Activated CD4-positive, alpha-beta T cell treated with anti-CD3 and anti-CD28 coated beads for 48 hours (primary cell): Measurements from ENCODE around the gene ANAPC16.
"Not testable (repeated sequence)": the region's sequence is repeated elsewhere in the genome, so short reads cannot be mapped to it uniquely, and the experiment has no call there.

Experiments used
- DNase-seq: peaks from one replicate; pipeline ENCODE4 v3.0.0-alpha.2; 2020

The ANAPC16 gene

DNA sequence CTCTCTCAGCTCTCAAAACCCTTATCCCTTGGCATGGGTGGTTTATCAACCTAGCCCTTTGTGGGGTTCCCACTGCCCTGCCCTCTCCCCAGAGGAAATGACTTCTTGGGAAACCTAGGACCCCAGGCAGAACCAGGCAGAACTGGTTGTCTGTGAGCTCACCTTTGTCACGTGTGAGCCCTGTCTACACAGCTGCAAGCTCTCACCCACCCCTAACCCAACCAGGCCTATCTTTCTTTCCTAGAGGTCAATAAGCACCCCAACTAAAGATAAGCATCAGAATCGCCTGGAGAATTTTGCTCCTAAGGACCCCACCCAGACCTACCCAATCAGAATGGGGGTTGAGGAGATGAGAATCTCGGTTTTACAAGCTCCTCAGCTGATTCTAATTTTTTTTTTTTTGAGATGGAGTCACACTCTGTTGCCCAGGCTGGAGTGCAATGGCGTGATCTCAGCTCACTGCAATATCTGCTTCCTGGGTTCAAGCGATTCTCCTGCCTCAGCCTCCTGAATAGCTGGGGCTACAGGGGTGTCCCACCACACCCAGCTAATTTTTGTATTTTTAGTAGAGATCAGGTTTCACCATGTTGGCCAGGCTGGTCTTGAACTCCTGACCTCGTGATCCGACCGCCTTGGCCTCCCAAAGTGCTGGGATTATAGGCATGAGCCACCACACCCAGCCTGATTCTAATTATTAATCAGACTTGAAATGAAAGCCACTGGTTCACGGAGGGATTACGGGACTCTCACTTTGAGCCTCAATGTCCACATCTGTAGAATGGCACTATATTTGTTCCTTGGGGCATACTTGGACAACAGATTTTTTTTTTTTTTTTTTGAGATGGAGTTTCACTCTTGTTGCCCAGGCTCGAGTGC is 50.4 kb downstream of the ANAPC16 start:
- DNase-seq: no peak

DNA sequence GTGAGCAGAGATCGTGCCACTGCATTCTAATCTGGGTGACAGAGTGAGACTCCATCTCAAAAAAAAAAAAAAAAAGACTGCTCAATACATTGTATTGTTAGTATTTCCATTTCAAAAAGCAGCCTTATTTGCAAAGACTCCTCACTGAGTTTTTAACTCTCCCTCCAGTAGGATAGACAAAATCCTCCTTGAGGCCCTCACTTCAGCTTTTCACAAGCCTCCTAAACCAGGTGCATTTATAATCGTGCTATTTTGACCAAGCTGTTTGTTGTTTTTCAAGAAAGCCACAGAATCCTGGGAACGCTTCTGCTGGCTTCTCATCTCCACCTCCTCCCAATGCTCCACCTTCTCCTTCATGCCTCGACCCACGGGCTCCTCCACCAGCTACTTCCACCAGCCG is 51.6 kb downstream of the ANAPC16 start:
- DNase-seq: no peak

DNA sequence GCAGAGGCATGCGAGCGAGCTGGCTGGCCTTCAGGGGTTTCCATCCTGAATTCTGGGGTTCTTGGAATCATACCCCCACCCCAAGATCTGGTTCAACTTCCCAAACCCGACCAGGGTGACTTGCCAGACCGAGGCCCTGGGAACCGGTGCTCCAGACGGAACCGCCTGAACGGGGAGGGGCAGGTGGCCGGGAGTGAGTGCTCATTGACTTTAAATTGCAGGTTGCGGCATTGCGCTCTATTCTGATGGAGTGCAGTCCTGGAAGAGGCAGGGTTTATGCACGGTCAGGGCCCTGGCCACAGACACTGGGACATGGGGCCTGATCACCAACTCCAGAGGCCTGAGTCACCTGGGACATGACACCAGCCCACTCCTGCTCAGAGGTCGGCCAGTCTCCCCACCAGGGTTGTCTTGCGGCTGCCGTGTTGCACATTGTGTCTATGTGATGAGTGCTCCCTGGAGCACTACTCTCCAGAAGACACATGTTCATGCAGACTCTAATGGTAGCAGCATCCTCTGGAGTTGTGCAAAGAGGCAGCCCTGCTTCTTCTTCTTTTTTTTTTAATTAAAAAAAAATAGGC is 52.1 kb downstream of the ANAPC16 start:
- no peak for DNase-seq

DNA sequence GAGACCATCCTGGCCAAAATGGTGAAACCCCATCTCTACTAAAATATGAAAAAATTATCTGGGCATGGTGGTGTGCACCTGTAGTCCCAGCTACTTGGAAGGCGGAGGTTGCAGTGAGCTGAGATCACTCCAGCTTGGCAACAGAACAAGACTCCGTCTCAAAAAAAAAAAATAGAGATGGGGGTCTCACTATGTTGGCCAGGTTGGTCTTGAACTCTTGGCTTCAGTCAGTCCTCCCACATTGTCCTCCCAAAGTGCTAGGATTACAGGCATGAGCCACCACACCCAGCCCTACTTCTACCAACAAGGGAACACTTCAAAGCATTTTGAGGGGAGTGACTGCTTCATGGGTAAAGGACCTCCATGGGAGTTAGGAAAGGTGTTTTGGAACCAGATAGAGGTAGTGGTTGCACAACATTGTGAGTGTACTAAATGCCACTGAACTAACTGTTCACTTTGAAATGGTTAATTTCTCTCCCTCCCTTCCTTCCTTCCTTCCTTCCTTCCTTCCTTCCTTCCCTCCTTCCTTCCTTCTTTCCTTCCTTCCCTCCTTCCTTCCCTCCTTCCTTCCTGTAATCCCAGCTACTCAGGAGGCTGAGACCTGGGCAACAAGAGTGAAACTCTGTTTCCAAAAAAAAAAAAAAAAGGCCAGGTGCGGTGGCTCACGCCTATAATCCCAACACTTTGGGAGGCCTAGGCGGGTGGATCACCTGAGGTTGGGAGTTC is 52.8 kb downstream of the ANAPC16 start:
- not testable (repeated sequence) for DNase-seq

DNA sequence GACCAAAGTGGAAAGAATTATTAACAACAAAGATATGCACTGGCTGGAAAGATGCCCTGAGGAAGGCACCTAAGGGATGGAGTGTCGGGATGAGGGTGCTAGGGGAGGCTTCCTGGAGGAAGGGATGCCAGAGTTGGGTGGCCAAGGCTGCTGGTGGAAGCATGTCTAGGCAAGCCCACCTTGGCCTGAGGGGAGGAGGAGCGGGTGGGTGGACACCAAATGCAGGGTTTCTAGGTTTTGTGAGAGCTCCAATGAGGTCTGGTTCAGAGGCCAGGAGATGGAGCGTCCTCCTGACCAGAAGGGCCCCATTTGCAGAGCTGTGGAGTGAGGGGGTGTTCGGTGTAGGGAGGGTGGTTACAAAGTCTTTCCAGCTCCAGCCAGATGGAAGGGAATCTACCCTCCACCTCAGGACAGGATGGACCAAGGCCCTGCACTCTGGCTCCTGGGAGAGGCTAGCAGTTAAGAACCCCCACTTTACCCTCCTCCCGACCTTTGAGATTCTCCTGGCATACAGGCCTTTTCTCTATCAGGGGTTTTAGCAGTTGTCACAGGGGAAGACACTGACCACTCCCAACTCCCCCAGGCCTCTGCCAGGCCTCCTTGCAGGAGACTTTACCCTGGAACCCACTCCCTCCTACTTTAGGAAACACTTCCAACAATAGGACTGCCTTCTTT is 54.9 kb downstream of the ANAPC16 start:
- no peak for DNase-seq

DNA sequence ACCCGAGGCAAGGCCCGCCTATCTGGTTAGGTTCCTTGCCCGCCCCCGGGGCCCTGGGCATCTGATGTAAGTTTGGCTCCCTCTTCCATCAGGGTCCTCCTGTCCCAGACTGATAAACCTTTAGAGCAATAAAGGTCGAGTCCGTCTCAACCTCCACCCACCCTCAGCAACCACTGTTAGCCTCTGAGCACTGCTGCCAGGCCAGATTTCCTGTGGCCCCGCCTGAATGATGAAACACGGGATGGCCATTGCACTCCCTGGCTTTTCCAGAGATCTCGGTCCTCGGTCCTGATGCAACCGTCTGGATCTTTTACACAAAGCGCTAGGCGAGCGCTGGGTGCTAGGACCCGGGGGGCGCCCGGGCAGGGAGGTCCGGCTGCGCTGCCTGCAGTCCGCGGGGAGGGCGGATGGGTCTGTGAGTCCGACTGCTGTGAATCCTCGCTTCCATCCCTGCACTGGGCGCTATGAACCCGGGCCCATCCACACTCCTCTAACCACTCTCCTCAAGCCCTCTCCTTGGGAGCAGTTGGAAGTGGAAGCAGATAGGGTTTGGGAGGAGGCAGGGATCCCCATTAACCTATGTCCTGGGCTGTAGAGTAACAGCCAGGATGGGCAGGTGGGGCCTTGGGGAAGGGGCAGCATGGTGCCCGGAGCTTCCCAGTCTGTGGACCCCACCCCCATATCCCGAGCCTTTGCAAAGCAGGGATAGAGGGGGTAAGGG is 57.0 kb downstream of the ANAPC16 start:
- peak; percentile 70 for DNase-seq

DNA sequence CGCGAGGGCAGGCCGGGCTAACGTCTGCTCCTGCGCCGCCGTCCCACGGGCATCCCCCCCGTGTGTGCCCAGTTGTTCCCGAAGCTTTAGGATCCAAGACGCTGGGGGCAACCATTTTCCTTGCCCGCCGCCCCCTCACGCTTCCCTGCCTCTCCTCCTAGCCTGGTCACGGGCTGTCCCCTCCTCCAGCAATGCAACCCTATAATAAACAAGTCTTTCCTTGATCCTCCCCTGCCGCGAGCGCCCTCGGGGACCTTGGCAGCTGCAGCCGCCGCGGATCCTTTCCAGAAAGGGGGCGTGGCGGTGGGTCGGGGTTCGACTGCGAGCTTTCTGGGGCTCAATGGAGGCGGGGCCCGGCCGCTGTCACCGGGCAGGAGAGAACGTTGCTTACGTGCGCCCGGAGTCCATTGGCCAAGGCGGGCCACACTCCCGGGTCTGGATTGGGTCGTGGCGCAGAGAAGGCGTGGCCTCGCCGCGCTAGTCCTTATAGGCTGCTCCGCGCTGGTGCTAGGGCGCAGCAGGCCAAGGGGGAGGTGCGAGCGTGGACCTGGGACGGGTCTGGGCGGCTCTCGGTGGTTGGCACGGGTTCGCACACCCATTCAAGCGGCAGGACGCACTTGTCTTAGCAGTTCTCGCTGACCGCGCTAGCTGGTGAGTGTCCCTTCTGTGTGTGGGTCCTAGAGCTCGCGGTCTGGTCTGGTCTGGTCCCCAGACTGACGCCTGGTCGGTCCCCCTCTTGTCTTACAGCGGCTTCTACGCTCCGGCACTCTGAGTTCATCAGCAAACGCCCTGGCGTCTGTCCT is 57.8 kb downstream of the ANAPC16 start, which contains the start of gene DDIT4:
Gene DDIT4, plus strand, starts transcription at position 515 of the 803 bp plus-strand sequence. CDS start 293 bp downstream, outside the sequence.
- peak; percentile 99 for DNase-seq

DNA sequence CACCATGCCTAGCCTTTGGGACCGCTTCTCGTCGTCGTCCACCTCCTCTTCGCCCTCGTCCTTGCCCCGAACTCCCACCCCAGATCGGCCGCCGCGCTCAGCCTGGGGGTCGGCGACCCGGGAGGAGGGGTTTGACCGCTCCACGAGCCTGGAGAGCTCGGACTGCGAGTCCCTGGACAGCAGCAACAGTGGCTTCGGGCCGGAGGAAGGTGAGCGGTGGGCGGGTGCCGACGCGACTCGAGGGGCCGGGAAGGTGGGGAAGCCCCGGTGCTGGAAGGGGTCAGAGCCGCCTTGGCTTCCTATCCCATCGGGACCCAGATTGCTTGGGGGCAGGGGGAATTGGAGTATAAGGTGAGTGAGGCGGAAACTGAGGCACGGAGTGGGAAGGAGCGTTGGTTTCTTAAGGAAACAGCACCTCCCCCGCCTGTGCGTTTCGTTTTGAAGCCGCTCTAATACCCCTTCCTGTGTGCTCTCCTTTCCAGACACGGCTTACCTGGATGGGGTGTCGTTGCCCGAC is 58.5 kb downstream of the ANAPC16 start:
- DNase-seq: peak; percentile 39

DNA sequence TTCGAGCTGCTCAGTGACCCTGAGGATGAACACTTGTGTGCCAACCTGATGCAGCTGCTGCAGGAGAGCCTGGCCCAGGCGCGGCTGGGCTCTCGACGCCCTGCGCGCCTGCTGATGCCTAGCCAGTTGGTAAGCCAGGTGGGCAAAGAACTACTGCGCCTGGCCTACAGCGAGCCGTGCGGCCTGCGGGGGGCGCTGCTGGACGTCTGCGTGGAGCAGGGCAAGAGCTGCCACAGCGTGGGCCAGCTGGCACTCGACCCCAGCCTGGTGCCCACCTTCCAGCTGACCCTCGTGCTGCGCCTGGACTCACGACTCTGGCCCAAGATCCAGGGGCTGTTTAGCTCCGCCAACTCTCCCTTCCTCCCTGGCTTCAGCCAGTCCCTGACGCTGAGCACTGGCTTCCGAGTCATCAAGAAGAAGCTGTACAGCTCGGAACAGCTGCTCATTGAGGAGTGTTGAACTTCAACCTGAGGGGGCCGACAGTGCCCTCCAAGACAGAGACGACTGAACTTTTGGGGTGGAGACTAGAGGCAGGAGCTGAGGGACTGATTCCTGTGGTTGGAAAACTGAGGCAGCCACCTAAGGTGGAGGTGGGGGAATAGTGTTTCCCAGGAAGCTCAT is 59.0 kb downstream of the ANAPC16 start:
- peak; percentile 82 for DNase-seq

DNA sequence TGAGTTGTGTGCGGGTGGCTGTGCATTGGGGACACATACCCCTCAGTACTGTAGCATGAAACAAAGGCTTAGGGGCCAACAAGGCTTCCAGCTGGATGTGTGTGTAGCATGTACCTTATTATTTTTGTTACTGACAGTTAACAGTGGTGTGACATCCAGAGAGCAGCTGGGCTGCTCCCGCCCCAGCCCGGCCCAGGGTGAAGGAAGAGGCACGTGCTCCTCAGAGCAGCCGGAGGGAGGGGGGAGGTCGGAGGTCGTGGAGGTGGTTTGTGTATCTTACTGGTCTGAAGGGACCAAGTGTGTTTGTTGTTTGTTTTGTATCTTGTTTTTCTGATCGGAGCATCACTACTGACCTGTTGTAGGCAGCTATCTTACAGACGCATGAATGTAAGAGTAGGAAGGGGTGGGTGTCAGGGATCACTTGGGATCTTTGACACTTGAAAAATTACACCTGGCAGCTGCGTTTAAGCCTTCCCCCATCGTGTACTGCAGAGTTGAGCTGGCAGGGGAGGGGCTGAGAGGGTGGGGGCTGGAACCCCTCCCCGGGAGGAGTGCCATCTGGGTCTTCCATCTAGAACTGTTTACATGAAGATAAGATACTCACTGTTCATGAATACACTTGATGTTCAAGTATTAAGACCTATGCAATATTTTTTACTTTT is 59.7 kb downstream of the ANAPC16 start:
- peak; percentile 48 for DNase-seq

DNA sequence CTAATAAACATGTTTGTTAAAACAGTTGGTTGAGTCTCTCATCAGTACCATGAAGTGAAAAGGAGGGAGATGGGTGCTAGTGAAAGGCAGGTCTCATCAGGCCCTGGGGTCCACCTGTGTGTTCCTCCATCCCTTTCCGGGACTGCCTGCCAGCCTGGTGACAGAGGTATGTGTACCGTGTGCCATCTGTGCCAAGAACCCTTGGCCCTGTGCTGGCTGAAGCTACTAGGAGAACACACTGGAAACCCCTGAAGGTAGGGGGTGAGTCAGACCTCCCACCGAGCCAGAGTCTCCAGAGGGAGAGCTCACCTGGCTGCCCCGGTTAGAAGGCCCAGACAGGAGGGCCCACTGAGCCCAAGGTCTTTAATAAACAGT is 60.2 kb downstream of the ANAPC16 start:
- peak; percentile 62 for DNase-seq

DNA sequence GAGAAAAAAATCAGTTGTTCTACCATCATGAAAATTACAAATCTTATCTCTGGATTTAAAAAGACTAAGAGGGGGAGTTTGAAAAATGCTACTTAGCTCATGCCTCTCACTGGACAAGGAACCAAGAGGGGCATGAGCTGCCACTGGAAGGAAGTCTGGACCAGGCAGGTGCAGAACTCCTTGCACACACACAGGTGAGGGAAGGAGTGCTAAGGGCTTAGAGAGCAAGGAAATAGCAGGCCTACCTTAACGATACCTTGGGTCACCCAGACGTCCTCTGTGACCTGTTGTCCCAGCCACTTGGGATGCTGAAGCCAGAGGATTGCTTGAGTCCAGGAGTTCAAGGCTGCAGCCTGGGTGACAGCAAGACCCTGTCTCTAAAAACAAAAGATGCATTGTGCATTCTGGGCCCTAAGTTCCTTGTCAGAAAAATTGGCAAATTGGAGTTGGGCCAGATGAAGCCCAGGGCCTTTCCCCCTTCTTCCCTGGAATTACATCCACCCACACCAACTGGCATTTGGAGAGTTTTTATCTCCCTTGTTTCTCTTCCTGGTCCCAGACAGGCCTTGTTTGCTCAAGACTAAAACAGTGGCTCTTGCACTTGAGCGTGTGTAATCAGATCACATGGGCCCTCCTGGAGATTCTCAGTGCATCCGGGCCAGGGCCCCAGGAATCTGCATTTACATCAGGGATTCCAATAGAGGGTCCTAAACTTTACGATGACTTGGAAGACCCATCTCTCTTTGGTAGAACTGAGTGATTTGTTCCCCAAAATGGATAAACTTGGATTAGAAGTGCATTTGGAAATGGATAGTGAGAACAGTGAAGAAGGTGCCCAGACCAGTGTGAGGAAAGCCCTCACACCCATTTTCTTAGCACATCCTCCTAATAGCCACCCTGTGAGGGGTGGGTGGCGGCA is 60.9 kb downstream of the ANAPC16 start:
- DNase-seq: no peak

DNA sequence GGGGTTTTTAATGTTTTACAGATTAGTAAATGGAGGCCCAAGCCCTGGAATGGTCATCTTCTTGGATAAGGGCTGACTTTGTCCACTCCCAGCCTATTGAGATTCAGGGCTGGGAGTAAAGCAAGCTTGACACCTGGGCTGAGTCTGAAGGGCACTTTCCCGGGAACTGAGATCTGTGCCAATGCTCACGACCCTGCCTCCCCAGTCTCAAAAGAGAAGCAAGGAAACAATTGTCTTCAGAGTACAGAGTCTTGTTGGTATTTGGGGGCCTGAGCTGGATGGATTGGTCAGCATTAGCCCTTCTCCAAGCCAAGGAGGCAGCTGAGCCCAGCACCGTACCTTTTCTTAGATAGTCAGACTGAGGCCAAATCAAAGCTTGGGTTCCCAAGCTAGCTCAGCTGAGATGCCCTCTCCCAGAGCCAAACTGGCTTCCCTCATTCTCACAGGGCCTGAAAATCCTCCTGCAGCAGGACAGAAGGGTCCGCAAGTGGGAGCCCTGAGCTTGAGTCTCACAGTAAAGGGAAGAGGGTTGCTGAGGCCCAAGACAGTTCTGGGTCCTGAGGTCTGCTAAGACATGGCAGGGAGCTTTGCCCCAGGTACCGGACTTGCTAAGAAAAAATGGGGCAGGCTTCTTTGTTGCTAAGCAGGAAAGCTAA is 61.7 kb downstream of the ANAPC16 start:
- DNase-seq: no peak

DNA sequence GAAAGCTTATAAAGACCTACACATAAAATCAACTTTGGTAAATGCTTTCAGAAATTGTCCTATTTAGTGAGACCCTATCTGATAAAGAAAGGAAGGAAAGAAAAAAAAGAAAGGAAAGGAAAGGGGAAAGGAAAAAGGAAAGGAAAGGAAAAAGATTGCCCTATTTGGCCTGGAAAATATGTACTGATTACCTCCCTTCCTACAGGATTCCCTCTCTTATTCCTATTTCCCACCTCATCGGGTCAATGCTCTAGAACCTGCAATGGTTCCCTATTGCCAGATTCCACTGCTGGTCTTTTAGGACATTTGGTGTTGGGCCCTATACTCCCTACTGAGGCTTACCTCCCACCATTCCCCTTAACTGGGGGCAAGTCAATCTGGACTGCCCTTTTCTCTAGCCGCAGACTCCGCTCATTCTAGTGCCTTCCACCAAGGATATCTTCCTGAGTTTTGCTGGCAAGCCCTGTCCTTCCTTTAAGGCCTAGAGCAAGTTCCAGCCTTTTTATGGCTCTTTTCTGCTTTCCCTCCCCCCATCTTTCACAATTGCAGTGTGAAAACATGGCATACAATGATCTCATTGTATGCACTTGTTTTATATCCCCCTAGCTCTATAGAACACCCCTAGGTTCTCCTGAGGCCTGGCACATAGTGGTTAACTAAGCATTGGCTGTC is 62.3 kb downstream of the ANAPC16 start:
- DNase-seq: no peak

DNA sequence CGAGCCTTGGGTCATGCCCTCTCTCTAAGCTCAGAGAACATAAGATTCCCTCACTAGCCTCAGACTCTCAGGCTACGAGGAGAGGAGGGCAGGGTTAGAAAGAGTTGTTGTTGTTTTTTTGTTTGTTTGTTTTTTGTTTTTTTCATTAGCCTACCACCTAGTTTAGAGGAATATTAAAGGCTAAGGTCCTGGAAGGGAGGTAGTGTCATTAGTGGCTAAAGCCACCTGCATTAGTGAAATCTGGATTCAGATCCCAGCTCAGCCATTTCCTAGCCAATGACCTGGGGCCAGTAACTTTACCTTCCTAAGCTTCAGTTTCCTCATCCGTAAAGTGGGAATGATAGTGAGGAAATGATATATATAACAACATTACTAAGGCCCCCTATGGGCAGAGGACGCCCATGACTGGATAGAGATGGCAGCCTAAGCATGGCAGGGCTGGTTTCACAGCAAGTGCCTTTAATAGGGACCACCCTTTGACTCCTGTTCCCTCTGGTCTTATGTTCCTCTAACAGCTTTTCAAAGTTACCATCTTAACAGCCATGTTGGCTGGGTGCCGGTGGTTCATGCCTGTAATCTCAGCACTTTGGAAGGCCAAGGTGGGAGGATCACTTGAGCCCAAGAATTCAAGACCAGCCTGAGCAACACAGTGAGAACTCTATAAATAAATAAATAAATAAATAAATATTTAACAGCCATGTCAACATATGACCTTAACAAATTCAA is 63.0 kb downstream of the ANAPC16 start:
- no peak for DNase-seq

DNA sequence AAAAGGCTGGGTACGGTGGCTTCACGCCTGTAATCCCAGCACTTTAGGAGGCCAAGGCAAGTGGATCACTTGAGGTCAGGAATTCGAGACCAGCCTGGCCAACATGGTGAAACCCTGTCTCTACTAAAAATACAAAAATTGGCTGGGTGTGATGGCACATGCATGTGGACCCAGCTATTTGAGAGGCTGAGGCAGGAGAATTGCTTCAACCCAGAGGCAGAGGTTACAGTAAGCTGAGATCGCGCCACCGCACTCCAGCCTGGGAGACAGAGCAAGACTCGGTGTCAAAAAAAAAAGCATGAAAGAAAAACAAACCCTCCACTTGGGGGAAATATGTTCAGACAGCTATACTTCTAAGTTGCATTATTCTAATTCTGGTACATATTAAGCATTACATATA is 63.8 kb downstream of the ANAPC16 start:
- DNase-seq: not testable (repeated sequence)

DNA sequence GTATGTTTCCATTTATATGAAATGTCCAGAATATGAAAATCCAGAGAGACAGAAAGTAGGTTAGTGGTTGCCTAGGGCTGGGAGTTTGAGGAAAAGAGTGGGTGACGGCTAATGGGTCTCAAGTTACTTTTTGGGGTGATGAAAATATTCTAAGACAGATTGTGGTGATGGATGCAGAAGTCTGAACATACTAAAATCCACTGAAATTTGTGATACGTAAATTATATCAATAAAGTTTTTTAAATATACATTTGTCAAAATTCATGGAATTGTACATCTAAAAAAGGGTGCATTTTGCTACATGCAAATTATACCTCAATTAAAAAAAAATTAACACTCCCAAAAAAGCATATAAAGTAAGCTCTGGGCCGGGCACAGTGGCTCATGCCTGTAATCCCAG is 67.3 kb downstream of the ANAPC16 start:
- no peak for DNase-seq
